Thyroid gland (tissue), 4 donors: ENCODE data around the gene NKX3-2. TPM values are rescaled to one million over a fixed set of nuclear protein-coding genes. Genes with fewer than 3 reads are reported as not detected.

Source experiments
- DNase-seq, 2 donors: peaks; one replicate each; pipeline ENCODE4 v3.0.0-alpha.2; 2019
- H3K27ac ChIP-seq, 3 donors: fragments of 200-600 bp; sonication (generic); 1 replicate in 2 of 3; 2 replicates in 1 of 3; pipeline ENCODE4 v1.5.1; 2016 to 2019; ENCODE audit warnings: mild to moderate bottlenecking in 1 of 3, moderate library complexity in 1 of 3
- H3K27me3 ChIP-seq: fragments of 200-600 bp; sonication (generic); one replicate; pipeline ENCODE4 v1.5.1; 2019
- H3K36me3 ChIP-seq, 2 donors: fragments of 200-600 bp; sonication (generic); one replicate each; pipeline ENCODE4 v1.5.1; 2016 to 2019
- H3K4me1 ChIP-seq, 2 donors: fragments of 200-600 bp; sonication (generic); one replicate each; pipeline ENCODE4 v1.5.1; 2017 to 2019
- H3K4me3 ChIP-seq, 3 donors: fragments of 200-600 bp; sonication (generic); replicated peaks in 1 of 3; 1 replicate in 2 of 3; 2 replicates in 1 of 3; pipeline ENCODE4 v1.5.1; 2016; ENCODE audit warnings: mild to moderate bottlenecking in 1 of 3
- H3K9me3 ChIP-seq: fragments of 200-600 bp; sonication (generic); one replicate; pipeline ENCODE4 v1.5.1; 2017
- CTCF ChIP-seq, 6 experiments: fragments of 200-600 bp in 3 of 6; fragments of 450-650 bp in 3 of 6; sonication (generic) in 3 of 6; IDR thresholded peaks; one replicate each; pipeline ENCODE4 v1.5.1; 2016 to 2019; ENCODE audit warnings: antibody characterized with exemption in 6 of 6, mild to moderate bottlenecking in 2 of 6, inconsistent platforms in 1 of 6, moderate library complexity in 1 of 6
- POLR2A ChIP-seq, 2 donors: fragments of 450-650 bp; IDR thresholded peaks; one replicate each; pipeline ENCODE4 v1.6.1; 2017; ENCODE audit warnings: antibody characterized with exemption in 2 of 2, mild to moderate bottlenecking in 2 of 2, moderate library complexity in 1 of 2
- WGBS, 2 donors: methylation state at CpG; one replicate each; pipeline ENCODE4 v1.1.5; 2017; 5-methylcytosine and 5-hydroxymethylcytosine counted together
- intact Hi-C: fragments of 100-400 bp; cut with DNase I; formaldehyde crosslinking; loops from one replicate; pipeline ENCODE4 v1.15.1; 2023
- total RNA-seq, 4 donors: library from RNA; depleted of rRNA; stranded (reverse); fragments of >200 nt; gene quantifications; one replicate each; pipeline ENCODE4 v1.2.3, GENCODE V29; 2016

The NKX3-2 gene
- total RNA-seq, 4 donors from 2014 or later, result 0.29 to 0.81 (median 0.58) TPM

- WGBS, 2 donors, result 42 to 54% methylated on average over 2 of the region's 2 CpGs
- no peak overlapping the region for H3K4me3 ChIP-seq
- H3K4me1 ChIP-seq, result no peaks in the 10 kb centered on the region
- H3K27ac ChIP-seq, result no peak overlapping the region
- no peak for DNase-seq
- TF ChIP-seq CTCF (IDR thresholded peaks at IDR 0.05), result no peak
- TF ChIP-seq POLR2A (IDR thresholded peaks at IDR 0.05), result no peak
- H3K27me3 ChIP-seq, result no peaks in the 10 kb centered on the region
- no peaks in the 10 kb centered on the region for H3K36me3 ChIP-seq
- H3K9me3 ChIP-seq, result no peaks in the 10 kb centered on the region
- intact Hi-C loops, result no loop called here
Observed at GRCh38 chr4:13496605-13497004, 47.7 kb downstream of the NKX3-2 start.

GRCh38 chr4:13495753-13496152 lies 48.6 kb downstream of the NKX3-2 start:
- intact Hi-C loops, result no loop called here
- no peak overlapping the region for H3K27ac ChIP-seq
- TF ChIP-seq POLR2A (IDR thresholded peaks at IDR 0.05) (no peak), CTCF (IDR thresholded peaks at IDR 0.05) (no peak)
- H3K36me3 ChIP-seq, result no peaks in the 10 kb centered on the region
- no peak for DNase-seq
- no peaks in the 10 kb centered on the region for H3K4me1 ChIP-seq
- WGBS, 2 donors, result 88 to 90% methylated on average over 1 of the region's 1 CpG
- no peaks in the 10 kb centered on the region for H3K9me3 ChIP-seq
- H3K4me3 ChIP-seq, result no peak overlapping the region
- no peaks in the 10 kb centered on the region for H3K27me3 ChIP-seq

DNA sequence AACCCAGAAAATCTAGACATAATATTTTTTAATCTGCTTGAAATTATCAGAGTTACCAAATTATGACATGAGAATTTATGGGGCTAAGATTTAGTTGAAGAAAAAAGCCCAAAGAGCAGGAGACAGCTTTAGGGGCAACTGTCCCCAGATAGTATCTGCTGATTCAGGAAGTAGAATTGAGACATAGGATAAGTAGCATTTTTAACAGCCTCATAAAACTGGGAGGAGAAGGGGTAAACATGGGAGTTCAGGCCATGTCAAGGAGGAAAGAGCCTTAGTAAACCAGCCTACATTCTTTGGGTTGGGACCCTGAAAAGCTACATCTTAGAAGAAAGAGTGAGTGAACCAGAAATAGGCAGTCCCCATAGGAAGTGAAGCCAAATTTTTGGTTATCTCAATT lies 50.5 kb downstream of the NKX3-2 start:
- intact Hi-C loops, result no loop called here
- H3K4me3 ChIP-seq, result no peak overlapping the region
- H3K27ac ChIP-seq, result no peak overlapping the region
- no peaks in the 10 kb centered on the region for H3K4me1 ChIP-seq
- H3K27me3 ChIP-seq, result no peaks in the 10 kb centered on the region
- no peaks in the 10 kb centered on the region for H3K9me3 ChIP-seq
- no peak for TF ChIP-seq CTCF (IDR thresholded peaks at IDR 0.05)
- TF ChIP-seq POLR2A (IDR thresholded peaks at IDR 0.05), result no peak
- no peaks in the 10 kb centered on the region for H3K36me3 ChIP-seq
- DNase-seq, result no peak

GRCh38 chr4:13492747-13493146 lies 51.6 kb downstream of the NKX3-2 start:
- no peaks in the 10 kb centered on the region for H3K36me3 ChIP-seq
- no peak overlapping the region for H3K4me3 ChIP-seq
- H3K4me1 ChIP-seq, result no peaks in the 10 kb centered on the region
- intact Hi-C loops, result no loop called here
- DNase-seq, result no peak
- no peak overlapping the region for H3K27ac ChIP-seq
- WGBS, 2 donors, result 89 to 94% methylated on average over 3 of the region's 3 CpGs
- TF ChIP-seq CTCF (IDR thresholded peaks at IDR 0.05), result no peak
- TF ChIP-seq POLR2A (IDR thresholded peaks at IDR 0.05), result no peak
- no peaks in the 10 kb centered on the region for H3K9me3 ChIP-seq
- H3K27me3 ChIP-seq, result no peaks in the 10 kb centered on the region

Other genes with a start within 250 kb of the NKX3-2 start
- 10 to 100 TPM; 25.1 to 30.0 (median 25.4) TPM for gene RAB28, start 60.2 kb downstream of the NKX3-2 start, total RNA-seq
- 10 to 100 TPM; 36.9 to 74.1 (median 49.6) TPM for gene BOD1L1, start 83.2 kb upstream of the NKX3-2 start, total RNA-seq